ENCODE results near the gene SLC35F3. TPM values are rescaled to one million over a fixed set of nuclear protein-coding genes. Genes with fewer than 3 reads are reported as not detected.

Gene SLC35F3
- total RNA-seq, 2 donors from 2014 or later = 14.4 to 14.8 TPM

- H3K36me3 Mint-ChIP-seq (ENCODE audit: low read depth) = peaks cover 20% of the 10 kb centered on the region
- Histone ChIP-seq H3K9me3 (ENCODE audit: control insufficient read depth, low read length) (no peaks in the 10 kb centered on the region), H3K4me3 (ENCODE audit: low read length) (no peak overlapping the region), H3K27ac (ENCODE audit: low read depth, low read length) (no peak overlapping the region), H3K27me3 (ENCODE audit: control insufficient read depth, insufficient read depth, low read length, poor library complexity, severe bottlenecking) (peaks cover 4% of the 10 kb centered on the region), H3K9ac (ENCODE audit: extremely low read depth, low read length, poor library complexity, severe bottlenecking) (no peak overlapping the region), H3K4me1 (ENCODE audit: control insufficient read depth, insufficient read depth, low read length) (no peaks in the 10 kb centered on the region), H3K36me3 (ENCODE audit: control insufficient read depth, insufficient read depth, low read length) (peaks cover 4% of the 10 kb centered on the region)
- TF ChIP-seq, protein P1, sequence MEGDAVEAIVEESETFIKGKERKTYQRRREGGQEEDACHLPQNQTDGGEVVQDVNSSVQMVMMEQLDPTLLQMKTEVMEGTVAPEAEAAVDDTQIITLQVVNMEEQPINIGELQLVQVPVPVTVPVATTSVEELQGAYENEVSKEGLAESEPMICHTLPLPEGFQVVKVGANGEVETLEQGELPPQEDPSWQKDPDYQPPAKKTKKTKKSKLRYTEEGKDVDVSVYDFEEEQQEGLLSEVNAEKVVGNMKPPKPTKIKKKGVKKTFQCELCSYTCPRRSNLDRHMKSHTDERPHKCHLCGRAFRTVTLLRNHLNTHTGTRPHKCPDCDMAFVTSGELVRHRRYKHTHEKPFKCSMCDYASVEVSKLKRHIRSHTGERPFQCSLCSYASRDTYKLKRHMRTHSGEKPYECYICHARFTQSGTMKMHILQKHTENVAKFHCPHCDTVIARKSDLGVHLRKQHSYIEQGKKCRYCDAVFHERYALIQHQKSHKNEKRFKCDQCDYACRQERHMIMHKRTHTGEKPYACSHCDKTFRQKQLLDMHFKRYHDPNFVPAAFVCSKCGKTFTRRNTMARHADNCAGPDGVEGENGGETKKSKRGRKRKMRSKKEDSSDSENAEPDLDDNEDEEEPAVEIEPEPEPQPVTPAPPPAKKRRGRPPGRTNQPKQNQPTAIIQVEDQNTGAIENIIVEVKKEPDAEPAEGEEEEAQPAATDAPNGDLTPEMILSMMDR (conservative IDR thresholded peaks at IDR 0.05) = no peak
- peaks cover 20% of the 10 kb centered on the region for H3K27me3 Mint-ChIP-seq (ENCODE audit: insufficient read depth)
- WGBS, 2 experiments (ENCODE audit: insufficient coverage in 1 of 2, insufficient read length in 1 of 2) = 91 to 95% methylated on average over 3 to 6 of the region's 6 CpGs
- DNase-seq = no peak
- no peak overlapping the region for H3K27ac Mint-ChIP-seq
- H3K4me3 Mint-ChIP-seq = no peak overlapping the region
- H3K4me1 Mint-ChIP-seq = peaks cover 9% of the 10 kb centered on the region
- H3K9me3 Mint-ChIP-seq = no peaks in the 10 kb centered on the region
These were observed 416.8 kb downstream of the SLC35F3 start for GRCh38 chr1:234321231-234321630.

- Mint-ChIP-seq H3K36me3 (ENCODE audit: low read depth) (peaks cover 23% of the 10 kb centered on the region), H3K27me3 (ENCODE audit: insufficient read depth) (peaks cover 24% of the 10 kb centered on the region), H3K4me3 (no peak overlapping the region), H3K27ac (no peak overlapping the region), H3K9me3 (no peaks in the 10 kb centered on the region), H3K4me1 (peaks cover 9% of the 10 kb centered on the region)
- H3K4me3 ChIP-seq (ENCODE audit: low read length) = no peak overlapping the region
- DNase-seq = no peak
- H3K9ac ChIP-seq (ENCODE audit: extremely low read depth, low read length, poor library complexity, severe bottlenecking) = no peak overlapping the region
- H3K36me3 ChIP-seq (ENCODE audit: control insufficient read depth, insufficient read depth, low read length) = peaks cover 4% of the 10 kb centered on the region
- peaks cover 6% of the 10 kb centered on the region for H3K27me3 ChIP-seq (ENCODE audit: control insufficient read depth, insufficient read depth, low read length, poor library complexity, severe bottlenecking)
- H3K9me3 ChIP-seq (ENCODE audit: control insufficient read depth, low read length) = no peaks in the 10 kb centered on the region
- WGBS, 2 experiments (ENCODE audit: insufficient coverage in 1 of 2, insufficient read length in 1 of 2) = 98 to 100% methylated on average over 3 of the region's 3 CpGs
- TF ChIP-seq, protein P1 (conservative IDR thresholded peaks at IDR 0.05) = no peak
- H3K27ac ChIP-seq (ENCODE audit: low read depth, low read length) = no peak overlapping the region
- no peaks in the 10 kb centered on the region for H3K4me1 ChIP-seq (ENCODE audit: control insufficient read depth, insufficient read depth, low read length)
These were observed 417.6 kb downstream of the SLC35F3 start for GRCh38 chr1:234322097-234322496.

DNA sequence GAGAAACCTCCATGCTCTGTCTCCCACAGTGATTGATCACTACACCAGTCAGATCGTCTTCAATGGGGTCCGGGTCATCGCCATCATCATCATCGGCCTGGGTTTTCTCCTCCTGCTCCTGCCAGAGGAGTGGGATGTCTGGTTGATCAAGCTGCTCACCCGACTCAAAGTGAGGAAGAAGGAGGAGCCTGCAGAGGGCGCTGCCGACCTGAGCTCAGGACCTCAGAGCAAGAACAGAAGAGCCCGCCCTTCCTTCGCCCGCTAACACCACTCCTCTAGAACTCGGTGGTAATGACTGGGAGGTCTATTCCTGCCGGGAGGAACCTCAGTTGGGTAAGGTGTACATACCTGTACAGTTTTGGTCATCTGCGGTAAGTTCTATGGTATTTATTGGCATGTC lies 418.5 kb downstream of the SLC35F3 start:
- peaks cover 3% of the 10 kb centered on the region for H3K4me1 Mint-ChIP-seq
- Histone ChIP-seq H3K9me3 (ENCODE audit: control insufficient read depth, low read length) (no peaks in the 10 kb centered on the region), H3K36me3 (ENCODE audit: control insufficient read depth, insufficient read depth, low read length) (peaks cover 4% of the 10 kb centered on the region), H3K9ac (ENCODE audit: extremely low read depth, low read length, poor library complexity, severe bottlenecking) (no peak overlapping the region), H3K4me1 (ENCODE audit: control insufficient read depth, insufficient read depth, low read length) (no peaks in the 10 kb centered on the region), H3K27ac (ENCODE audit: low read depth, low read length) (no peak overlapping the region), H3K4me3 (ENCODE audit: low read length) (no peak overlapping the region), H3K27me3 (ENCODE audit: control insufficient read depth, insufficient read depth, low read length, poor library complexity, severe bottlenecking) (peaks cover 6% of the 10 kb centered on the region)
- H3K27me3 Mint-ChIP-seq (ENCODE audit: insufficient read depth) = peaks cover 21% of the 10 kb centered on the region
- H3K27ac Mint-ChIP-seq = no peak overlapping the region
- no peak overlapping the region for H3K4me3 Mint-ChIP-seq
- no peaks in the 10 kb centered on the region for H3K9me3 Mint-ChIP-seq
- 72 to 74% methylated on average over 6 to 13 of the region's 13 CpGs for WGBS, 2 experiments (ENCODE audit: insufficient coverage in 1 of 2, insufficient read length in 1 of 2)
- TF ChIP-seq, protein P1 (conservative IDR thresholded peaks at IDR 0.05) = peak; percentile 84
- H3K36me3 Mint-ChIP-seq (ENCODE audit: low read depth) = peaks cover 15% of the 10 kb centered on the region
- peak; percentile 95 for DNase-seq
